OCI-LY1 (cell line): ENCODE results near the gene ADCY2.

Experiments
- CTCF ChIP-seq: fragments of 200-600 bp; sonication (generic), shearing (Covaris generic); IDR thresholded peaks from 2 replicates; pipeline ENCODE4 v1.5.1; 2017; ENCODE audit warnings: mild to moderate bottlenecking, antibody characterized with exemption, low read length, moderate library complexity, mixed read lengths
- EZH2 ChIP-seq: fragments of 200-600 bp; sonication (generic), shearing (Covaris generic); IDR thresholded peaks from 2 replicates; pipeline ENCODE4 v1.8.0; 2017; ENCODE audit warnings: borderline replicate concordance, mixed run types, mild to moderate bottlenecking, antibody characterized with exemption, low read length, moderate library complexity, mixed read lengths

- TF ChIP-seq CTCF (no peak), EZH2 (no peak)
These were observed 360.5 kb downstream of the ADCY2 start for GRCh38 chr5:7756453-7756852.
